ENCODE results near the gene GPR68.

The GPR68 gene

DNA sequence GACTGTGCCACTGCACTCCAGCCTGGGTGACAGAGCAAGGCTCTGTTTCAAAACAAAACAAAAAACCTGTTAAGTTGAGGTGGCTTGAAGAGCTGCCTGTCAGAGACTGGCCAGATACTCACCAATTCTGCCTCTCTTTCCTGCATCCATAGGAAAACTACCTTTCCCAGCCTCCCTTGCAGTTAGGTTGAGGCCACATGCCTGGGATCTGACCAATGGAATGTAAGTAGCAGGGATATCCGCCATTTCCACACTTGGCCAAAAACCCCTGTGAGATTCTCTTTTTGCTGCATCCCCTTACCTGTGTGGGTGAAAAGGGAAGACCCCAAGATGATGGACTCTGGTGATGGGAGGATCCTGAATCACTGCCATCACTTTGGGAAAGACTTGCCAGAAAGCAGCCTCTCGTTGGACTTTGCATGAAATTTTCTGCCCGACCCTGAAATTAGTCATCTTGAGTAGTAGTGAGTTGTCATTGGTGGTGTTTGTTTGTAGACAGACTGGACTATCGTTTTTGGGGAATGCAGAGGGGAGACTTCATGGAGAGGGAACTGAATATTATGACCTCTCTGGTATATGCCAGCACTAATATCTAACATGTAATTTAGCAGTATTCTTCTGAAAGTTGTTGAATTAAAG is 14.0 kb downstream of the GPR68 start:
- Histone ChIP-seq H3K9me3 (ENCODE audit: control insufficient read depth, insufficient read depth, low read length) (no peaks in the 10 kb centered on the region; the same call in 1 of the 2 replicates), H3F3A (ENCODE audit: control insufficient read depth, insufficient read depth) (0 out of 2 replicates have a peak, but pooled peaks cover 2% of the 10 kb centered on the region), H3K4me1 (ENCODE audit: control insufficient read depth, low read length) (peaks cover 48% of the 10 kb centered on the region), H3K4me3 (ENCODE audit: low read length) (no peak overlapping the region), H3K9me2 (replicated peaks; ENCODE audit: control insufficient read depth, low read length) (no peaks in the 10 kb centered on the region), H4K20me1 (ENCODE audit: control insufficient read depth, insufficient read depth, low read depth, low read length) (no peaks in the 10 kb centered on the region), H3K79me2 (ENCODE audit: control insufficient read depth, low read length) (no peaks in the 10 kb centered on the region), H3K27ac (ENCODE audit: low read depth, low read length) (peak overlapping the region; percentile 55), H3K4me2 (ENCODE audit: low read length) (peak overlapping the region; percentile 44), H3K27me3 (ENCODE audit: control insufficient read depth, low read length) (no peaks in the 10 kb centered on the region), H3K36me3 (ENCODE audit: control insufficient read depth, low read length) (no peaks in the 10 kb centered on the region)
- TF ChIP-seq CTCF (IDR thresholded peaks at IDR 0.05; ENCODE audit: low read depth, low read length, poor library complexity, severe bottlenecking) = no peak
- TF ChIP-seq EZH2phosphoT487 (IDR thresholded peaks at IDR 0.05; ENCODE audit: borderline replicate concordance, low read length) = no peak

- TF ChIP-seq EZH2phosphoT487 (IDR thresholded peaks at IDR 0.05; ENCODE audit: borderline replicate concordance, low read length) (no peak), CTCF (IDR thresholded peaks at IDR 0.05; ENCODE audit: low read depth, low read length, poor library complexity, severe bottlenecking) (no peak)
- H4K20me1 ChIP-seq (ENCODE audit: control insufficient read depth, insufficient read depth, low read depth, low read length) = no peaks in the 10 kb centered on the region
- 0 out of 2 replicates have a peak, but pooled peaks cover 2% of the 10 kb centered on the region for H3F3A ChIP-seq (ENCODE audit: control insufficient read depth, insufficient read depth)
- peak overlapping the region; percentile 55 for H3K27ac ChIP-seq (ENCODE audit: low read depth, low read length)
- no peaks in the 10 kb centered on the region for H3K36me3 ChIP-seq (ENCODE audit: control insufficient read depth, low read length)
- H3K4me3 ChIP-seq (ENCODE audit: low read length) = peak overlapping the region; percentile 37
- H3K79me2 ChIP-seq (ENCODE audit: control insufficient read depth, low read length) = no peaks in the 10 kb centered on the region
- H3K4me1 ChIP-seq (ENCODE audit: control insufficient read depth, low read length) = peaks cover 48% of the 10 kb centered on the region
- no peaks in the 10 kb centered on the region for H3K27me3 ChIP-seq (ENCODE audit: control insufficient read depth, low read length)
- H3K9me2 ChIP-seq (replicated peaks; ENCODE audit: control insufficient read depth, low read length) = no peaks in the 10 kb centered on the region
- H3K4me2 ChIP-seq (ENCODE audit: low read length) = peak overlapping the region; percentile 44
- no peaks in the 10 kb centered on the region; the same call in 1 of the 2 replicates for H3K9me3 ChIP-seq (ENCODE audit: control insufficient read depth, insufficient read depth, low read length)
Observed at GRCh38 chr14:91229743-91230200, 14.7 kb downstream of the GPR68 start.

GRCh38 chr14:91229005-91229382 is 15.5 kb downstream of the GPR68 start:
- Histone ChIP-seq H3K27ac (ENCODE audit: low read depth, low read length) (peak overlapping the region; percentile 22; the same call in 1 of the 2 replicates), H3F3A (ENCODE audit: control insufficient read depth, insufficient read depth) (0 out of 2 replicates have a peak, but pooled peaks cover 2% of the 10 kb centered on the region)

More at GRCh38 chr14:91229005-91229382, 15.5 kb downstream of the GPR68 start:
- Histone ChIP-seq H3K4me3 (ENCODE audit: low read length) (peak overlapping the region; percentile 37; the same call in 1 of the 2 replicates), H3K9me2 (replicated peaks; ENCODE audit: control insufficient read depth, low read length) (no peaks in the 10 kb centered on the region), H3K36me3 (ENCODE audit: control insufficient read depth, low read length) (no peaks in the 10 kb centered on the region), H3K4me2 (ENCODE audit: low read length) (peak overlapping the region; percentile 44), H3K27me3 (ENCODE audit: control insufficient read depth, low read length) (no peaks in the 10 kb centered on the region), H4K20me1 (ENCODE audit: control insufficient read depth, insufficient read depth, low read depth, low read length) (no peaks in the 10 kb centered on the region), H3K79me2 (ENCODE audit: control insufficient read depth, low read length) (no peaks in the 10 kb centered on the region), H3K9me3 (ENCODE audit: control insufficient read depth, insufficient read depth, low read length) (no peaks in the 10 kb centered on the region; the same call in 1 of the 2 replicates), H3K4me1 (ENCODE audit: control insufficient read depth, low read length) (peaks cover 50% of the 10 kb centered on the region)
- TF ChIP-seq CTCF (IDR thresholded peaks at IDR 0.05; ENCODE audit: low read depth, low read length, poor library complexity, severe bottlenecking) = no peak
- TF ChIP-seq EZH2phosphoT487 (IDR thresholded peaks at IDR 0.05; ENCODE audit: borderline replicate concordance, low read length) = no peak
